Mesodermal cell (in vitro differentiated cells): ENCODE data around the gene WNT3A.

ENCODE experiments used
- H3K27ac ChIP-seq: 2 replicates; pipeline ENCODE4 v1.7.0; 2013; ENCODE audit warnings: mild to moderate bottlenecking, low read depth, low read length, moderate library complexity; ENCODE audit not compliant: severe bottlenecking
- H3K36me3 ChIP-seq: 2 replicates; pipeline ENCODE4 v1.7.1; 2013; ENCODE audit warnings: mild to moderate bottlenecking, low read length, moderate library complexity; ENCODE audit not compliant: control insufficient read depth, insufficient read depth
- H3K4me1 ChIP-seq: one replicate; pipeline ENCODE4 v1.7.1; 2013; ENCODE audit warnings: mild to moderate bottlenecking, low read length; ENCODE audit not compliant: insufficient read depth, control insufficient read depth, poor library complexity, severe bottlenecking
- H3K4me3 ChIP-seq: 2 replicates; pipeline ENCODE4 v1.7.0; 2013; ENCODE audit warnings: low read length, control low read depth, mild to moderate bottlenecking; ENCODE audit not compliant: insufficient read depth, poor library complexity, severe bottlenecking; ENCODE audit errors: extremely low read depth
- H3K9me3 ChIP-seq: 2 replicates; pipeline ENCODE4 v1.7.1; 2013; ENCODE audit warnings: mild to moderate bottlenecking, low read length, moderate library complexity; ENCODE audit not compliant: control insufficient read depth
- WGBS, 2 experiments: methylation state at CpG; one replicate each; pipeline ENCODE4 v1.1.5; 2013; ENCODE audit warnings: missing lambda C conversion rate in 2 of 2; ENCODE audit not compliant: insufficient coverage in 2 of 2; 5-methylcytosine and 5-hydroxymethylcytosine counted together

WNT3A gene

DNA sequence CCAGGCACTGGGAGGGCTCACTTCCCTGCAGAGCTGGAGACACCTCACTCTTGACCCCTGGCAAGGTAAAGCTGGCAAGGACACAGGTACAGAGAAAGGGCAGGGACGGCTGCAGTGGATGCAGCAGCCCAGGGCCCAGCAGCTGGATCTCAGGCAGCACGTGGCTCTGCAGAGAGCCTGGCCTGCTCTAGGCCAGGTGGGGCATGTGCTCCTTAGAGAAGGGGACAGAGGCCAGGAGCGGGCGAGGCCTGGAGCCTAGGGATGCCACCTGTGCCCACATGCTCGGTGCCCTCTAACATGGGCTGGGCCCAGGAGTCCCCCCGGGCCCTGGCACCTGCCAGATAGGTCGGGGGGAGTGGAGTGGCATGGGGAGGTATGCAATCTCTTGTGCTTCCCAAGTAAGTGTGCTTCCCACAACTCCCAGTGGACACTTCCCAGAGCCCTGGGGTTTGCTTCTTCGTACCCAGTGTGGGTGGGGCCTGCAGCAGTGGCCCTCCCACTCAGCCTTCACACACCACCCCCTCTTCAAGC, 30.0 kb downstream of the WNT3A start:
- H3K36me3 ChIP-seq = no peaks in the 10 kb centered on the region
- H3K4me1 ChIP-seq = no peaks in the 10 kb centered on the region
- no peak overlapping the region for H3K27ac ChIP-seq
- no peak overlapping the region for H3K4me3 ChIP-seq
- no peaks in the 10 kb centered on the region for H3K9me3 ChIP-seq
- 88 to 96% methylated on average over 4 to 8 of the region's 8 CpGs for WGBS, 2 experiments

DNA sequence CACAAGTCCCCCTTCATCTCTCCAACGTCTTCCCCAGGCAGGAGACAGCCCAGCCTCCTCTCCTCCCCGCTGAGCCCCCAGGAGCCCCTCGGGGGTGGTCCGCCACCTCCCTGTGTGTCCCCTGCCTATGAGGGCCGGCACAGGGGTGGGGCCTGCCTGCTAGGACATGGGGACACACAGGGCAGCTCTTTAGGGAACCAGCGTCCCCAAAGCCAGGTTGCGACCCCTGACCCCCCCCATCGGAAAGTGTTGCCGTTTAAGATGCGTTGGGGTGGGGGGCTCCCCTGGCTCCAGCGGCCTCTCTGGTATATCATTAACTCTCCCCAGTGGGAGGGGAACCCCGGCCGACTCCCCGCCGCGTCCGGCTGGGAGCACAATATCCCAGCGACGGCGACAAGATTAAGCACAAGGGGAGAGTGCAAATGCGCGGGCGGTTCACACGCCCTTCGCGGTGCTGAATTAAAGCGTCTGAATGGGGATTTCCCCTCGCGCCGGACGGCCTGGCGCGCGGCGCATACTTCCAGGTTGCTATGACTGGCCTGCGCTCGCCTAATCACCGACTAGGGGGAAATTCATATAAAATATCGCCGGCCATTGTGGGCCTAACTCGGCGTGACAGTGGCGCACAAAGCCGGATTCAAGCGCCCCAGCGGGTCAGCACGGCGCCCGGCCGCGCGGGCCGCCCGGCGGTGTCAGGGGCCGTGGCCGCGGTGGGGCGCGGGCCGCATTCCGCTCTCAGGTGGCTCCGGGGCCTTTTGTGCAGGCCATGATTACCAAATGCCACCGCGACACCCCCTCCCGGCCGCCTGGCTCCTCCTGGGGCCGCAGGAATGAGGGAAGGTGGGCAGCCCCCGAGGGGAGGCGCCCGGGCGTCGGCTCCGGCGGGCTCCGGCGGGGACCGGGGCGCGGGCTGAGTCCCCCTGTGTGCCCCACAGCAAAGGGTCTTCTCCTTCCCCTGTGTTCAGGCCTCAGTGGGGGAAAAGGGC, 30.9 kb downstream of the WNT3A start:
- no peak overlapping the region for H3K27ac ChIP-seq
- H3K4me1 ChIP-seq = no peaks in the 10 kb centered on the region
- H3K4me3 ChIP-seq = peak overlapping the region; percentile 19
- no peaks in the 10 kb centered on the region for H3K9me3 ChIP-seq
- WGBS, 2 experiments = 10 to 13% methylated on average over 68 to 71 of the region's 80 CpGs
- no peaks in the 10 kb centered on the region for H3K36me3 ChIP-seq

DNA sequence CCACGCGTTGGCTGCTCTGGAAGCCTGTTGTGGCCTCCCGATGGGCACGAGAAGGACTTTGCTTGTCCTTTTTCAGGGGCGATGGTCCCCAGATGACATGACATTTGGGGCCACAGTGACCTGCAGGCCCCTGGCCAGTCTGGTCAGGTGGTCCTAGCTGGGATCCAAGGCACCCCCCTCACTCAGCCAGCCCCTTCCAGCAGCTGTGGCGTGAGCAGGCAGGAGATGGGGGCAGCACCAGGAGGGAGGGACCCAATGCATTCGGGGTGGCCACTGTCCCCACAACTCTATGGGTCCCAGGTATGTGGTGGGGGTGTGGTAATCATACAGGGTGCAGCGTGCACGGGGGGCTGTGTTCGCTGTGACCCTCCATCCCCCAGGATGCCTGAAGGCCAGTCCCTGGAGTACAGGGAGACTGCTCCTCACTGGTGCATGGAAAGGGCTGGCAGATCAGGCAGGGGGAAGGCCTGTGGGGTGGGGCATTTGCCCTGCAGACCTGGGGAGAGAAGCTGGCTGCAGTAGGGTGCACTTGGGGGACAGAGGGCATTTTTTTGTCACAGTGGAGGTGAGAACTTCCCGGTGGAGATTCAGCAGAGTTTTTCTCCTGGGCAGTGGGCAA, 31.7 kb downstream of the WNT3A start:
- 76 to 78% methylated on average over 9 to 10 of the region's 11 CpGs for WGBS, 2 experiments
- H3K9me3 ChIP-seq = no peaks in the 10 kb centered on the region
- no peak overlapping the region for H3K27ac ChIP-seq
- H3K4me3 ChIP-seq = no peak overlapping the region
- no peaks in the 10 kb centered on the region for H3K36me3 ChIP-seq
- no peaks in the 10 kb centered on the region for H3K4me1 ChIP-seq

DNA sequence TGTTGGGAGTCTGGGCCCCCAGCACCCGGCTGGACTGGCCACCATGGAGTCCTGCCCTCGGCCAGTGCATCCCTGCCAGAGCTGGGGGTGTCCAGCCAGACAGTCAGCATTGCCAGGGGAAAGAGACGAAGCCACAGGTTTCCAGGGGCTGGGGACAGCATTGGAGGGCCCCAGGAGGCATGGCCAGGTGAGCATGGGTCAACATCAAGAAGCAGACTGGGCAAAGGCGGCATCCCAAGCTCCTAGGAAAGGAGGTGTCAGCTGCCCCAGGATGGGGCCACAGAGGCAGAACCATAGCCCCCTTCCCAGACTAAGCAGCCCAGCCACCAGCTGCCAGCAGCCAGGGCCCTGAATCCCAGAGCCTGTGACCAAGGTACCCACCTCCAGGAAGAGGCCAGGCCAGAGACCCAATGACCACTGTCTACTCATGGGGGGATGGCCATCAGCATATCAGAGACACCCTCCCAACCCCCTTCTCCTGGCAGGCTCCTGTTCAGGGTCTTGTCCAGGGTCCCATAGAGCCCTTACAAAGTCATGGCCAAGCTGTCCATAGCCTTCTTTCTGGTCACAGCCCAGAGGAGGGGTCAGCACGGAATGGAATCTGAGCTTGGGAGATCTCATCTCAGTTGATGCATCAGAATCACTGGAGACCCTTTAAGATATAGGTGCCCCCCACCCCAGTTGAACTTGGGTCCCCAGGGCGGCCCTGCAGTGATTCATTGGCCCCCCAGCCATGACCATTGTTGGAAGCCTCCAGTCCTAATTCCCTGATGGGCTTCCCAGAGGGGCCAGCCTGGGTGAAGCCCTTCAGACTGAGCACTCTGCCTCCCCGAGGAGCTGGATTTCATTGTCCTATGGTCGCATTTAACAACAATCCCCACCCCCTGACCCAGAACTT, 32.5 kb downstream of the WNT3A start:
- Histone ChIP-seq H3K9me3 (no peaks in the 10 kb centered on the region), H3K36me3 (no peaks in the 10 kb centered on the region), H3K4me3 (no peak overlapping the region), H3K27ac (no peak overlapping the region), H3K4me1 (no peaks in the 10 kb centered on the region)
- WGBS, 2 experiments = 81 to 84% methylated on average over 7 to 8 of the region's 8 CpGs

DNA sequence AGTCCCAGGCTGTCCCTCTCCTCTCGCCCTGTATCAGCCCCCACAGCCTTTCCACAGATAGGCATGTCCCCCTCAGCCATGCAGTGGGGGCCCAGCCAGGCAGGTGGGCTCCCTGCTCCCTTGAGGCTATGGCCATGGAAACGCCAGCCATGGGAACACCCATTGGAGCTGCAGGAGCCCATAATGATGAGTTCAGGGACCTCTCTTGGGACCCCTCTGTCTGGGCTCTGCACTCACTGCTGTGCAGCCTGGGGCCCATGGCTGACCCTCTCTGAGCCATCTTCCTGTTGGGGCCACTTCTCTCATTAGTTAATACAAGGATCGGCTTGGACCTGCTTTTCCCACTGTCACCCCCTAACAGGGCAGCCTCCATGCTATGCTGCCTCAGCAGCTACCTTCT, 33.2 kb downstream of the WNT3A start:
- no peaks in the 10 kb centered on the region for H3K9me3 ChIP-seq
- 83 to 89% methylated on average over 3 of the region's 3 CpGs for WGBS, 2 experiments
- no peaks in the 10 kb centered on the region for H3K36me3 ChIP-seq
- no peak overlapping the region for H3K27ac ChIP-seq
- H3K4me1 ChIP-seq = no peaks in the 10 kb centered on the region
- no peak overlapping the region for H3K4me3 ChIP-seq

DNA sequence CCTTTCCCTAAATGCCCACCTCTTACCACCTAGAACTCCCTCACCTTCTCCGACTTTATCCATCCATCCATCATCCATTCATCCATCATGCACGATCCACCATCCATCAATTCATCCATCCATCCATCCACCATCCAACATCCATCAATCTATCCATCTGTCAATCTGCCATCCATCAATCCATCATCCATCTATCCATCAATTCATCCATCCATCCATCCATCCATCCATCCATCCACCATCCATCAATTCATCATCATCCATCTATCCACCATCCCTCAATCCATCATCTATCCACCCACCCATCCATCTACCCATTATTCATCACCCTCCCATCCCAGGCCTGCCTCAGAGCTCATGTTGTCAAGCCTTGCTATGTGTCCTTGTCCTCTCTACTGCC, 34.5 kb downstream of the WNT3A start:
- 69 to 81% methylated on average over 2 of the region's 2 CpGs for WGBS, 2 experiments

DNA sequence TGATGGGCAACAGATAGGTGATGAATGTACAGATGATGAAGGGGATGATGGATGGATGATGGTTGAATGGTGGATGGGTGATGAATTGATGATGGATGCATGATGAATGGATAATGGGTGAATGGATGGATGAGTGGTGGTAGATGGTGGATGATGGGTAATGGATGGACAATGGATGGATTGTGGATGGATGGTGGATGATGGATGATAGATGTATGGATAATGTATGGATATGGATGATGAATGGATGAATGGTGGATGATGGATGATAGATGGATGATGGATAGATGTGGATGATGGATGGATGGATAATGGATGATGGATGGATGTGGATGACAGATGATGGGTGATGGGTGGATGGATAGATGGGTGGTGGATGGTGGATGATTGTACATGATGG, 35.7 kb downstream of the WNT3A start:
- H3K4me1 ChIP-seq = no peaks in the 10 kb centered on the region
- no peaks in the 10 kb centered on the region for H3K9me3 ChIP-seq
- H3K27ac ChIP-seq = no peak overlapping the region
- no peak overlapping the region for H3K4me3 ChIP-seq
- no peaks in the 10 kb centered on the region for H3K36me3 ChIP-seq

More for the DNA sequence above, 34.5 kb downstream of the WNT3A start:
- Histone ChIP-seq H3K27ac (no peak overlapping the region), H3K4me1 (no peaks in the 10 kb centered on the region), H3K4me3 (no peak overlapping the region), H3K36me3 (no peaks in the 10 kb centered on the region), H3K9me3 (no peaks in the 10 kb centered on the region)

DNA sequence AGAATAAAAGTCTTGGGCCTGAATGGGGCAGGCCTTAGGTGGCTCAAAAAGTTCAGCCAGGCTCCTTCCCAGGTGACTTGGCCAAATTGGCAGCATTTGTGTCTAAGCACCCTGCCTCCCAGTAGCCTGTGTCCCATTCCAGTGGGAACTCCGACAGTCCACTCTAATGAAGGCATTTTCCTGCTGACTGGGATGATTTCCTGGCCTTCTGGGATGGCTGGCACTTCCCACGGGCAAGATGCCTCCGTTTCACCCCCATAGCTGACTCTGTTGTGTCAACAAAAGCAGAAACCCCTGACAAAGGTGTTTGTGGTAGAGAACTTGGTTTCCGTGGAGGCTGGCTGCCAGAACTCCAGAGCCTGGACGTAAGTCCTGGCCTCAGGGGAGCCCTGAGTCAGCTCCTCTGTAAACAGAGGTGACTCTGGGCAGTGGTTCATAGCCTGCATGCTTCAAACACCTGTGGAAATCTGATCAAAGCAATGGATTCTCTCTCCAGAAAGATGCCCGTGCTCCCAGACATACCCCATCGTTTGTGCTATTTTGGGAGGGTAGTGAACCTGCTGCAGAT, 36.6 kb downstream of the WNT3A start:
- 66 to 78% methylated on average over 5 to 6 of the region's 7 CpGs for WGBS, 2 experiments
- H3K9me3 ChIP-seq = no peaks in the 10 kb centered on the region
- no peaks in the 10 kb centered on the region for H3K4me1 ChIP-seq
- H3K27ac ChIP-seq = no peak overlapping the region
- H3K4me3 ChIP-seq = no peak overlapping the region
- no peaks in the 10 kb centered on the region for H3K36me3 ChIP-seq

DNA sequence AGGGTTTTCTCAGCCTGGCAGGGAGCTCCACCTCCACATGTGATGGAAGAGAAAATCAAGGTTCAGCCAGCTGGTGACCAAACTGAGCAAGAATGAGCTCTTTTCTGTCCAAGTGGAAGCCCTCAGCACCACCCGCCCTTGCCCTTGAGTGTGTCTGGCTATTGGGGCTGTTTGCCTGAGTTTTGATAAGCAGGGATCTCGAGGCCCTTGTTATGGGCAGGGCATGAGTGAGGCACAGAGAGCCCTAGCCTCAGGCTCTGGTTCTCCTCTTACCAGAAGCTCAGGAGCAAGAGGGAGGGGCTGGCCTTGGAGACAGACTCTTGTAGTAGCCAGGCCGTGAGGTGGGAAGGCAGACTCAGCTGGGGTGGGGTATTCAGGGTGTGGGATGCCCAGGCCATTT, 38.2 kb downstream of the WNT3A start:
- H3K4me1 ChIP-seq = no peaks in the 10 kb centered on the region
- no peak overlapping the region for H3K4me3 ChIP-seq
- H3K36me3 ChIP-seq = no peaks in the 10 kb centered on the region
- H3K27ac ChIP-seq = no peak overlapping the region
- H3K9me3 ChIP-seq = no peaks in the 10 kb centered on the region
- WGBS, 2 experiments = 64 to 87% methylated on average over 2 to 3 of the region's 3 CpGs

DNA sequence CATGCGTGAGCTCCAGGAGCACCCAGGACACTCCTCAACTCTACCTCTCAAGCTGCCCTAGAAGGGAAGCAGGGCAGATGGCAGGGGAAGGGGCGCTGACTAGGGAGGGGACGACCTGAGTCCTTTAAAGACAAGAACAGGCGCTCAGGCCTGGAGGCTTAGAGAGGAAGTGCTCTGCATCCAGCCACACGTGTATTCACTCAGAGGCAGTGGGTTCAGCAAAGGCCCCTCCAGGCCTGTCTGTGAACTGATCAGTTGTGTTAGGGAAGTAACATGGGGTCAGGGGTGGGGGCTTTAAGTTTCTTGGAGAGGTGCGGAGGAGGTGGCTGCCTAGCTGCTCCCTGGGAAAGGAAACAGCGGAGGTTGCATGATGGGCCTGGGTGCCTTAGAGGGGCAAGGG, 38.6 kb downstream of the WNT3A start:
- H3K36me3 ChIP-seq = no peaks in the 10 kb centered on the region
- no peak overlapping the region for H3K27ac ChIP-seq
- no peak overlapping the region for H3K4me3 ChIP-seq
- 83 to 85% methylated on average over 6 of the region's 7 CpGs for WGBS, 2 experiments
- no peaks in the 10 kb centered on the region for H3K9me3 ChIP-seq
- no peaks in the 10 kb centered on the region for H3K4me1 ChIP-seq
